HUES48 (cell line): ENCODE measurements around the gene RBM10.

Source experiments
- H3K27ac ChIP-seq: one replicate; pipeline ENCODE4 v1.7.0; 2013; ENCODE audit warnings: low read depth, low read length, inconsistent platforms
- H3K27me3 ChIP-seq: 2 replicates; pipeline ENCODE4 v1.6.1; 2013; ENCODE audit warnings: mild to moderate bottlenecking, low read length; ENCODE audit not compliant: control insufficient read depth, insufficient read depth
- H3K36me3 ChIP-seq: 2 replicates; pipeline ENCODE4 v1.6.1; 2013; ENCODE audit warnings: low read length; ENCODE audit not compliant: control insufficient read depth, insufficient read depth
- H3K4me1 ChIP-seq: 2 replicates; pipeline ENCODE4 v1.6.1; 2013; ENCODE audit warnings: mild to moderate bottlenecking, low read length; ENCODE audit not compliant: control insufficient read depth, insufficient read depth
- H3K4me3 ChIP-seq: 2 replicates; pipeline ENCODE4 v1.5.1; 2013; ENCODE audit warnings: mild to moderate bottlenecking, low read depth, low read length
- H3K9ac ChIP-seq: 2 replicates; pipeline ENCODE4 v1.6.1; 2013; ENCODE audit warnings: mild to moderate bottlenecking, low read depth, low read length, moderate library complexity
- H3K9me3 ChIP-seq: 2 replicates; pipeline ENCODE4 v1.6.1; 2013; ENCODE audit warnings: low read length; ENCODE audit not compliant: control insufficient read depth, insufficient read depth

Gene RBM10

GRCh38 chrX:47232197-47232802 lies 87.3 kb downstream of the RBM10 start:
- peak overlapping the region; percentile 100 for H3K27ac ChIP-seq
- peak overlapping the region; percentile 94 for H3K9ac ChIP-seq
- peaks cover 31% of the 10 kb centered on the region for H3K36me3 ChIP-seq
- H3K9me3 ChIP-seq = no peaks in the 10 kb centered on the region
- no peaks in the 10 kb centered on the region; the same call in 1 of the 2 replicates for H3K27me3 ChIP-seq
- H3K4me3 ChIP-seq = peak overlapping the region; percentile 97
- peaks cover 6% of the 10 kb centered on the region; the same call in 1 of the 2 replicates for H3K4me1 ChIP-seq

GRCh38 chrX:47232803-47233332 lies 87.8 kb downstream of the RBM10 start, which contains the start of gene USP11:
USP11 (plus strand) TSS chrX:47233009; CDS start chrX:47233044, 35 bp downstream.
- Histone ChIP-seq H3K36me3 (peaks cover 25% of the 10 kb centered on the region), H3K4me3 (peak within 1 kb of the TSS; percentile 97), H3K4me1 (peaks cover 6% of the 10 kb centered on the region; the same call in 1 of the 2 replicates), H3K27me3 (no peaks in the 10 kb centered on the region; the same call in 1 of the 2 replicates), H3K9me3 (no peaks in the 10 kb centered on the region), H3K9ac (peak within 1 kb of the TSS; percentile 98), H3K27ac (peak within 1 kb of the TSS; percentile 100)

- Histone ChIP-seq H3K27me3 (no peaks in the 10 kb centered on the region; the same call in 1 of the 2 replicates), H3K4me1 (peaks cover 6% of the 10 kb centered on the region; the same call in 1 of the 2 replicates), H3K27ac (peak overlapping the region; percentile 100), H3K4me3 (peak overlapping the region; percentile 97), H3K36me3 (peaks cover 18% of the 10 kb centered on the region), H3K9me3 (no peaks in the 10 kb centered on the region), H3K9ac (peak overlapping the region; percentile 98)
Measured at GRCh38 chrX:47233333-47234113, 88.5 kb downstream of the RBM10 start.

- Histone ChIP-seq H3K9ac (peak overlapping the region; percentile 98; the same call in 1 of the 2 replicates), H3K27me3 (no peaks in the 10 kb centered on the region; the same call in 1 of the 2 replicates), H3K4me1 (peaks cover 6% of the 10 kb centered on the region; the same call in 1 of the 2 replicates), H3K4me3 (peak overlapping the region; percentile 97), H3K27ac (no peak overlapping the region), H3K9me3 (no peaks in the 10 kb centered on the region), H3K36me3 (peaks cover 13% of the 10 kb centered on the region)
Measured at GRCh38 chrX:47234583-47234982, 89.6 kb downstream of the RBM10 start.

GRCh38 chrX:47235691-47236103 lies 90.7 kb downstream of the RBM10 start:
- Histone ChIP-seq H3K9me3 (no peaks in the 10 kb centered on the region), H3K4me1 (peaks cover 6% of the 10 kb centered on the region; the same call in 1 of the 2 replicates), H3K36me3 (peaks cover 25% of the 10 kb centered on the region), H3K27me3 (no peaks in the 10 kb centered on the region; the same call in 1 of the 2 replicates), H3K4me3 (no peak overlapping the region), H3K27ac (no peak overlapping the region), H3K9ac (no peak overlapping the region)
